GM23248 (cell line): Measurements from ENCODE around the gene SLX4IP. TPM values are rescaled to one million over a fixed set of nuclear protein-coding genes. Genes with fewer than 3 reads are reported as not detected.

Source experiments
- DNase-seq: peaks from one replicate; pipeline ENCODE4 v3.0.0-alpha.2; 2015
- H2AFZ ChIP-seq: fragments of 200-600 bp; sonication (generic); 2 replicates; pipeline ENCODE4 v1.6.1; 2016; ENCODE audit warnings: antibody characterized with exemption
- H3F3A ChIP-seq: fragments of 200-600 bp; sonication (generic); 2 replicates; pipeline ENCODE4 v1.6.1; 2016; ENCODE audit warnings: mild to moderate bottlenecking, antibody characterized with exemption, mixed run types; ENCODE audit not compliant: insufficient read depth
- H3K27ac ChIP-seq: fragments of 200-600 bp; sonication (generic); 2 replicates; pipeline ENCODE4 v1.5.1; 2016; ENCODE audit warnings: mild to moderate bottlenecking
- H3K27me3 ChIP-seq: fragments of 200-600 bp; sonication (generic); replicated peaks from 2 replicates; pipeline ENCODE4 v1.6.1; 2016; ENCODE audit warnings: mild to moderate bottlenecking; ENCODE audit not compliant: insufficient read depth
- H3K36me3 ChIP-seq: fragments of 200-600 bp; sonication (generic); 2 replicates; pipeline ENCODE4 v1.6.1; 2016; ENCODE audit warnings: low read depth, mild to moderate bottlenecking
- H3K4me1 ChIP-seq: fragments of 200-600 bp; sonication (generic); 2 replicates; pipeline ENCODE4 v1.6.1; 2016; ENCODE audit warnings: mild to moderate bottlenecking; ENCODE audit not compliant: insufficient read depth
- H3K4me2 ChIP-seq: fragments of 200-600 bp; sonication (generic); one replicate; pipeline ENCODE4 v1.6.1; 2016; ENCODE audit warnings: mild to moderate bottlenecking; ENCODE audit not compliant: unreplicated experiment
- H3K4me3 ChIP-seq: fragments of 200-600 bp; sonication (generic); 2 replicates; pipeline ENCODE4 v1.5.1; 2016; ENCODE audit warnings: mild to moderate bottlenecking
- H3K79me2 ChIP-seq: fragments of 200-600 bp; sonication (generic); 2 replicates; pipeline ENCODE4 v1.6.1; 2016; ENCODE audit warnings: mild to moderate bottlenecking; ENCODE audit not compliant: insufficient read depth
- H3K9ac ChIP-seq: fragments of 200-600 bp; sonication (generic); 2 replicates; pipeline ENCODE4 v1.6.1; 2016; ENCODE audit warnings: mild to moderate bottlenecking
- H3K9me2 ChIP-seq: fragments of 200-600 bp; sonication (generic); 2 replicates; pipeline ENCODE4 v1.6.1; 2016; ENCODE audit warnings: mixed run types, mild to moderate bottlenecking, moderate library complexity; ENCODE audit not compliant: insufficient read depth
- H3K9me3 ChIP-seq: fragments of 200-600 bp; sonication (generic); one replicate; pipeline ENCODE4 v1.6.1; 2017; ENCODE audit warnings: low read depth
- H4K20me1 ChIP-seq: fragments of 200-600 bp; sonication (generic); 2 replicates; pipeline ENCODE4 v1.6.0; 2016; ENCODE audit not compliant: insufficient read depth
- EZH2 ChIP-seq: fragments of 200-600 bp; sonication (generic); IDR thresholded peaks from 2 replicates; pipeline ENCODE4 v1.6.1; 2018; ENCODE audit warnings: antibody characterized with exemption, mild to moderate bottlenecking; ENCODE audit not compliant: insufficient read depth, poor library complexity, severe bottlenecking
- EZH2phosphoT487 ChIP-seq: fragments of 200-600 bp; sonication (generic); IDR thresholded peaks from 2 replicates; pipeline ENCODE4 v1.6.1; 2018; ENCODE audit warnings: antibody characterized with exemption, moderate library complexity, mild to moderate bottlenecking, low read depth; ENCODE audit not compliant: insufficient read depth
- WGBS, 2 experiments: methylation state at CpG; one replicate each; pipeline ENCODE4 v1.1.6; 2015 to 2017; ENCODE audit warnings: low lambda C conversion rate in 2 of 2, low coverage in 1 of 2; ENCODE audit errors: missing lambda C conversion rate in 2 of 2; 5-methylcytosine and 5-hydroxymethylcytosine counted together
- in situ Hi-C: fragments of 300-500 bp; cut with MboI; formaldehyde crosslinking; loops from 2 replicates; pipeline ENCODE4 v1.15.0; 2020
- polyA plus RNA-seq: library from polyadenylated mRNA; unstranded; fragments of >200 nt; fragmentation: Nextera tagmentation; extraction: Ambion mirVana; gene quantifications from 2 replicates; pipeline ENCODE4 v1.2.1, GENCODE V29; 2016
- total RNA-seq: library from RNA; depleted of rRNA; stranded (reverse); fragments of >200 nt; shearing (Covaris generic); gene quantifications from 2 replicates; pipeline ENCODE4 v1.2.3, GENCODE V29; 2014

The SLX4IP gene
- total and polyA plus RNA-seq, 2 experiments from 2014 or later, result 3.7 to 3.9 TPM

DNA sequence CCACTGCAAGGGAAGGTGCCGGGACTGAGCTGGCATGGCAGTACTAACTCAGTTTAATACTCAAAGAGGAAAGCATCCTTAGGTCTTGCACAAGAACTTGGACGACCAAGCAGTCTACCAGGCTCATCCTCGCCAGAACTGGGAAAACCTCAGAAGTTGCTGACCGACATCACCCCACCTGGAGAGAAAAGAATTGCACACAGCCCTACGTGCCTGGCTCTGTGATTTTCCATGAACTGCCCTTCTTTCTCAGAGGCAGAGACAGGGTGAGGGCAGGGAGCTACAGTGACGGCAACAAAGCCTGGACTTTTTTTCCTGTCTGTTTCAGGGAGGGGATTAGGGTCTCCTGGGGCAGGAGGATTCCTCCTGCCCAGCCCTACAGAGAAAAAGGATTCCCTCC is 230.7 kb downstream of the SLX4IP start:
- Histone ChIP-seq H3K27ac (no peak overlapping the region), H2AFZ (no peak overlapping the region), H4K20me1 (no peaks in the 10 kb centered on the region), H3K9me3 (no peaks in the 10 kb centered on the region), H3K36me3 (no peaks in the 10 kb centered on the region), H3K4me2 (no peak overlapping the region), H3K4me1 (no peaks in the 10 kb centered on the region), H3K9ac (no peak overlapping the region), H3F3A (peaks cover 4% of the 10 kb centered on the region; the same call in 1 of the 2 replicates), H3K9me2 (no peaks in the 10 kb centered on the region), H3K27me3 (no peaks in the 10 kb centered on the region), H3K4me3 (no peak overlapping the region), H3K79me2 (no peaks in the 10 kb centered on the region)
- in situ Hi-C loops, result loop anchor here (25.0 kb wide), 1 partner anchor 872 kb away; no protein-coding TSS in a partner anchor
- DNase-seq, result no peak
- WGBS, 2 experiments, result 85 to 91% methylated on average over 6 of the region's 6 CpGs
- no peak for TF ChIP-seq EZH2phosphoT487
- no peak for TF ChIP-seq EZH2

DNA sequence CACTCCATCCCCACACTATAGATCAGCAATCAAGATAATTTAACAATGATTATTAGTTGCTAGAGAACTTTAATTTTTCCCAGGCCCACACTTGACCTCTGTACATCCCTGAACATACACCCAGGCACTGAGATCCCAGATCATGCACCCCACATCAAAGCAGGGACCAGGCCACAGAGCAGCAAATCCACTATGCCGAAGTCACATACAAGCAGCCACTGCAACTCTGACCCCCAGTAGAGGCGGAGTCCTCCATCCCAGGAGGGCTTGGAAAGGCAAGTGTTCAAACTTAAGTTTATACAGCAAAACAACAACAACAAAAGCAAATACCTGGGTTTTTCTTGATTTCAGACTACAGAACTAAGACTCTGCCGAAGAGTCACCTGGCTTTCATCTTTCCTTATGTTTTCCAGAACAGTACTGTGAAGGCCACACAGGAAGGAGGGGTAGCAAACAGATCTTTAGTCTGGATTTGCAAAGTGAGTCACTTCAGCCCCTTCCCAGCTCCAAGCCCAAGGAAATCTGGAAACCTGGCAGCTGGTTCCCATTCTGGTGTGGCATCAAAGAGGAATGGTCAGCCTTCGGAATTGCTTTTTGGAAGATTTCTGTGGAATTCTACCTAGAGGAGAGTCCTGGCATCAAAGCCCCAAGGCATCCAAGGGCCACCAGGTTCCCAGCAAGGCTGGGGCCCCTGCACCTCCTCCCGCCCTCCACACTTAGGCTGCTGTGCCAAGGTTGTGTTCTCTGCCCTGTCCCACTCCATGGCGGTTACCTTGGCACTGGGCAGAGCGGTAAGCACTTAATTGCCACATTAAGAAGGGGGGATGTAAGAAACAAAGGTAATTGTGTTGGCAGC is 231.3 kb downstream of the SLX4IP start:
- H3K9me3 ChIP-seq, result no peaks in the 10 kb centered on the region
- H3K79me2 ChIP-seq, result no peaks in the 10 kb centered on the region
- no peak overlapping the region for H2AFZ ChIP-seq
- H3F3A ChIP-seq, result peaks cover 10% of the 10 kb centered on the region; the same call in 1 of the 2 replicates
- H3K27ac ChIP-seq, result no peak overlapping the region
- 92 to 94% methylated on average over 7 of the region's 7 CpGs for WGBS, 2 experiments
- H3K36me3 ChIP-seq, result no peaks in the 10 kb centered on the region
- H3K4me2 ChIP-seq, result no peak overlapping the region
- no peaks in the 10 kb centered on the region for H3K9me2 ChIP-seq
- no peaks in the 10 kb centered on the region for H3K27me3 ChIP-seq
- in situ Hi-C loops, result loop anchor here (25.0 kb wide), 1 partner anchor 871 kb away; no protein-coding TSS in a partner anchor
- no peak overlapping the region for H3K4me3 ChIP-seq
- TF ChIP-seq EZH2 (no peak), EZH2phosphoT487 (no peak)
- no peak for DNase-seq
- H4K20me1 ChIP-seq, result no peaks in the 10 kb centered on the region
- H3K9ac ChIP-seq, result no peak overlapping the region
- H3K4me1 ChIP-seq, result peaks cover 6% of the 10 kb centered on the region; the same call in 1 of the 2 replicates

DNA sequence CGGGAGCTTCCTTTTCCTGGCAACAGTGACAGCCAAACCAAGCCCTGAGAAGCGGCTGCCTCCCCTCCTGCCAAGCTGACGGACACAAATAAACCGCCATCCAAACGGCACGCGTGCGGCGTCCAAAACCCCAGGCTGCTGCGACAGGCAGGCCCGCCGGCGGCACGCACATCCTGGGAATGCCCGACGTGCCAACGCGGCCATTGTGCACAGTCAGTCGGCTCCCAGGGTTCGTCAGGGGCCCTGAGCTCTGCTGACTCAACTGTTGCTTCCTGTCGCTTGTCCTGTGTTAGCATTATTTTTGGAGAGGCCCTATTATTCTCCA is 231.9 kb downstream of the SLX4IP start:
- H3K27ac ChIP-seq, result no peak overlapping the region
- peaks cover 10% of the 10 kb centered on the region; the same call in 1 of the 2 replicates for H3F3A ChIP-seq
- no peaks in the 10 kb centered on the region for H3K36me3 ChIP-seq
- H2AFZ ChIP-seq, result no peak overlapping the region
- TF ChIP-seq EZH2 (no peak), EZH2phosphoT487 (no peak)
- no peaks in the 10 kb centered on the region for H4K20me1 ChIP-seq
- DNase-seq, result no peak
- in situ Hi-C loops, result loop anchor here (25.0 kb wide), 1 partner anchor 870 kb away; no protein-coding TSS in a partner anchor
- no peaks in the 10 kb centered on the region for H3K79me2 ChIP-seq
- no peaks in the 10 kb centered on the region for H3K9me3 ChIP-seq
- no peak overlapping the region for H3K4me3 ChIP-seq
- no peaks in the 10 kb centered on the region for H3K27me3 ChIP-seq
- 98 to 99% methylated on average over 21 of the region's 21 CpGs for WGBS, 2 experiments
- H3K9me2 ChIP-seq, result no peaks in the 10 kb centered on the region
- H3K9ac ChIP-seq, result no peak overlapping the region
- peaks cover 9% of the 10 kb centered on the region; the same call in 1 of the 2 replicates for H3K4me1 ChIP-seq
- no peak overlapping the region for H3K4me2 ChIP-seq

DNA sequence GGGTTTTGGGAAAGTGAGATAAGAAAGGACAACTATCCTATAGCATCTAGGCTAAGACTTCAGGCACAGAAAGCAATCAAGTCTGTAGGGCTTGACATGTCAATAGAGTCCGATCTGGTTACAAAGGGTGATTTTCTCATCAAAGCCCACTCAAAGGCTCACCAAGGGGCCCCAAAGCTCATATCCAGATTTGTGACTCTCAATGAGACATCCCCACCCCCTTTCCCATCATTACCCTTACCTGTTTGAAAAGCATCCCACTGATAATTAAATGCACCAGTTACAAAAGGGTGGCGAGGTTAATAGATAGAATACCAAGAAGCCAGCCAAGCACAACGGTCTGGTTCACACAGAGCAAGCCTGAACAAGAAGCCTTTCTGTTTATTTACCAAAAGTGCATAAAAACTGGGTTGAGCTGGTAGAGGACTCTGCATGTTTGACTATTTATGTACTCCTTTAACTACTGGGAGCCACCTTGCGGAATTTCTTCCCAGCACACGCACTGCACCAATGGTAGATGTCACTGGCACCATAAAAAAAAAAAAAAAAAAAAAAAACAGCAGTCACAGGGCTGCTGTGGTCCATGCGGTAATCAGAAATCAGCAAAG is 232.6 kb downstream of the SLX4IP start:
- Histone ChIP-seq H3K4me1 (peaks cover 9% of the 10 kb centered on the region; the same call in 1 of the 2 replicates), H3K9ac (no peak overlapping the region), H3K27ac (no peak overlapping the region), H3K27me3 (no peaks in the 10 kb centered on the region), H3K4me2 (no peak overlapping the region), H3K36me3 (no peaks in the 10 kb centered on the region), H3K9me2 (no peaks in the 10 kb centered on the region), H2AFZ (no peak overlapping the region), H3K4me3 (no peak overlapping the region), H3K9me3 (no peaks in the 10 kb centered on the region), H4K20me1 (no peaks in the 10 kb centered on the region), H3F3A (peaks cover 10% of the 10 kb centered on the region; the same call in 1 of the 2 replicates), H3K79me2 (no peaks in the 10 kb centered on the region)
- DNase-seq, result no peak
- in situ Hi-C loops, result loop anchor here (25.0 kb wide), 1 partner anchor 870 kb away; no protein-coding TSS in a partner anchor
- TF ChIP-seq EZH2, result no peak
- TF ChIP-seq EZH2phosphoT487, result no peak
- 96% methylated on average over 6 of the region's 6 CpGs for WGBS, 2 experiments
